Measurements from ENCODE around the gene SAMD4A. TPM values are rescaled to one million over a fixed set of nuclear protein-coding genes. Genes with fewer than 3 reads are reported as not detected.
A peak's percentile ranks its signal among the peaks of the same experiment; 100 is the strongest.

The SAMD4A gene
- total RNA-seq, 1 donor from 2014 or later, result 49.8 TPM

DNA sequence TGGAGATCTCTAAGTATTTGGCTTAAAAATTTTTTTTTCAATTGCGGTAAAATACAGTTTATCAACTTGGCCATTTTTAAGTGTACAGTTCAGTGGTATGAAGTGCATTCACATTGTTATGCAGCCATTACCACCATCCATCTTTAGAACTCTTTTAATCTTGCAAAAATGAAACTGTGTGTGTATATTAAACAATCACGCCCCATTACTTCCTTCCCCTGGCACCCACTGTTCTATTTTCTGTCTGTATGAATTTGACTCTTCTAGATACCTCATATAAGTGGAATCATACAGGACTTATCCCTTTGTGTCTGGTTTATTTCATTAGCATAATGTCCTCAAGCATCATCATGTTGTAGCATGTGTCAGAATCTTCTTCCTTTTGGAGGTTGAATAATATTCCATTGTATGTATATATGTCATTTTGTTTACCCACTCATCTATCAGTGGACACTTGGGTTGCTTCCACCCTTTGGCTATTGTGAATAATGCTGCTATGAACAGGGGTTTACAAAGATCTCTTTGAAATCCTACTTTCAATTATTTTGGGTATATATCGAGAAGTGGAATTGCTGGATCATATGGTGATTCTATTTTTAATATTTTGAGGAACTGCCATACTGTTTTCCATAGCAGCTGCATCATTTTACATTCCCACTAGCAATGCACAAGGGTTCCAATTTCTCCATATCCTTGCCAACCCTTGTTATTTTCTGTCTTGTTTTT, 62.9 kb downstream of the SAMD4A start:
- DNase-seq (ENCODE audit: low spot score), result no peak

DNA sequence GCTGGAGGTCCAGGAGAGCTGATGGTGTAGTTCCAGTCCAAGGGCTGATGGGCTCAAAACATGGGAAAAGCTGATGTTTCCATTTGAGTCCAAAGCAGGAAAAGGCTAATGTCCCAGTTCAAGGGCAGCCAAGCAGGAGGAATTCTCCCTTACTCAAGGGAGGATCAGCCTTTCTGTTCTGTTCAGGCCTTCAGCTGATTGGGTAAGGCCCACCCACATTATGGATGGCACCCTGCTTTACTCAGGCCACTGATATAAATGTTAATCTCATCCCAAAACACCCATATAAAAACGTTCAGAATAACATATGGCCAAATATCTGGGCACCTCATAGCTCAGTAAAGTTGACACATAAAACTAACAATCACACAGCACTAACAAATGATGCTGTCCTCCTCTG, 64.1 kb downstream of the SAMD4A start:
- DNase-seq (ENCODE audit: low spot score), result no peak

DNA sequence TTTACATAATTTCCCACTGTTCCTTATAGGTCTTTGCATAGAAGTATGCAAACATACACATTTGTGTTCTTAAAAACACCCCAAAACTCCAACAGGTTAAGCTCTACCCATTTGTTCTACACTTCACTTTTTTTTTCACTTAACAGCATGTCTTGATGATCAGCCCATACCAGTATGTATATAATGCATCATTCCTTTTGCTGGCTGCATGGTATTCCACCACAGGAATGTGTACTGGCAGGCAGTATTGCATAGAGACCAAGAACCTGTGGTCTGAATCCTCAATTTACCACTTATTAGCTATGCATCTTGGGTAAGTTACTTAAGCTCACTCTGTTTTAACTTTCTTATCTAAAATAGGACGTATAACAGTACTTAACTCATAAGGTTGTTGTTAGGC, 65.5 kb downstream of the SAMD4A start:
- no peak for DNase-seq (ENCODE audit: low spot score)

DNA sequence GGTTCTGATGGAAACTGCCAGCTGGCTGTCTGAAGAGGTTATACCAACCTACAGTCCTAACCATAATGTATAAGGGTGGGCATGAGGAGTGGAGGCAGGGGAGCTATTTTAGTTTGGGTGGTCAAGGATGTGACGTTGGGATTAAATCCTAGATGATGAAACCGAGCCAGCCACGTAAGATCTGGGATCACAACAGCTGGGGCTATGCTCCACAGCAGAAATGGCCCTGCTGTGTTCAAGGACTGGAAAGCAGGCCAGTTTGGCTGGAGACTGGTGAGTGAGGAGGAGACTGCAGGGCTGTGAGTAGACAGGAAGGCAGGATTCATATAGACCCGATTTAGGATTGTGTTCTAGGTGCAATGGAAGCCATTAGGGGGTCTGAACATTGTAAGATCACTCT, 66.1 kb downstream of the SAMD4A start:
- DNase-seq (ENCODE audit: low spot score), result no peak

DNA sequence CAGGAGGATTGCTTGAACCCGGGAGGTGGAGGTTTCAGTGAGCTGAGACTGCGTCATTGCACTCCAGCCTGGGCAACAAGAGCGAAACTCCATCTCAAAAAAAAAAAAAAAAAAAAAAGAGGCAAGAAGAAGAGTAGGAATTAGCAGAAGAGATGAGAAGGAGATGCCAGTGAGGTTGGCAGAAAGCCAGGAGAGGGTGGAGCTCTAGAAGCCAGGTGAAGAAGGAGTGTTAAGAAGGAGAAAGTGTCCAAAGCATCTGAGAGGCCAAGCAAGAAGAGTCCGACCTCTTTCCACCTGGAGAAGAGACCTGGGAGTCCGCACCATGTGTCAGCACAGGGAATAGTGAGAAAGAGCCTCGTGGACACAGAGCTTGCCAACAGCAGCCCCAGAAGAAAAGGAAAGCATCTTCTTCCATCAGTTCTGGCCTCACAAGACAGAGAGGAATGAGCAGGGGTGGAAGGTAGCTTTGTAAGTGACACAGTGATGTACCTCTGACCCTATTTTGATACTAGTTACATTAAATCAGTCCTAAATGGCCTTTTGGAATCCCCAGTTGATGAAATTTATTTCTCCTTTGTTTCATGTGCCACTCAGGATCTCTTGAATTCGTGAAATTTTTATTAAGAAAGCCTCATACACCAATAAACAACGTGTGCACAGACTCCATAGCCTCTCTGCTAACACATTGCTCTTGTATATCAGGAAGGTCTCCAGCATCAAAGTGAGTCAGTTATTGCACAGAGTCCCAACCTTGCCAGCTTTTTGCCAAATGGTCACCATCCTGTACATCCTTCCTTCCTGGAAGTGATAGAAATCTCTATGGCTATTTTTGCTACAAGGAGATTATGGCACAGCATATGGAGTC, 70.6 kb downstream of the SAMD4A start:
- DNase-seq (ENCODE audit: low spot score), result no peak

DNA sequence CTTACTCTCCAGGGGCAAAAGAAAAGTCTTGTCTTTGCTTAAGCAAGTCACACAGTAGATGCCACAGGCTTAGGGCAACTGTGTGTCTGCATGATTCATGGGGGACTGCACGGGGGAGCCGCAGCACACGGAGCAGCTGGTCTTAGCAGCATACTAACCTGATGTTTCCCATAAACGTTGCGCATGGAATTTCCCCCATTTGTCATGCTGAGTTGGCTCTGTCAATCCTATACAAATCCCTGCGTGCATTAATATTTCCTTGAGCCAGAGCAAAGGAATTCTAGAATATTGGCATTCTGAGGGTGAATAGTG, 71.2 kb downstream of the SAMD4A start:
- no peak for DNase-seq (ENCODE audit: low spot score)

DNA sequence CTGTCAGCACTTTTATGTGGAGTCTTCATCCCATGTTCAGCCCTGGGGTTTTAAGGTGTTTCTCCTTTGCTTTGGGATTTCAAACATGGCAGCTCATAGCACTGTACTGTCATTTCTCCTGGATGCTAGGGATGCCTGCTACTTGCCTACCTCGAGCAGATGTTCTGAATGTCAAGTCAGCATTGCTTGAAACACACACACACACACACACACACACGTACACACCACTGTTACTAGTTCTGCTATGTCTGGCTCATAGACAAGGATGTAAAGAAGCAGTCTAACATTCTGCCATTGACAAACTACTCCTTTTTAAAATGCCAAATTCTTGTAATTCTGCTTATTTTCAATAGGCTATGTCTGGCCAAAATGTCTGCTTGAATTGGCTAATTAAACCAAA, 72.7 kb downstream of the SAMD4A start:
- DNase-seq (ENCODE audit: low spot score), result no peak

DNA sequence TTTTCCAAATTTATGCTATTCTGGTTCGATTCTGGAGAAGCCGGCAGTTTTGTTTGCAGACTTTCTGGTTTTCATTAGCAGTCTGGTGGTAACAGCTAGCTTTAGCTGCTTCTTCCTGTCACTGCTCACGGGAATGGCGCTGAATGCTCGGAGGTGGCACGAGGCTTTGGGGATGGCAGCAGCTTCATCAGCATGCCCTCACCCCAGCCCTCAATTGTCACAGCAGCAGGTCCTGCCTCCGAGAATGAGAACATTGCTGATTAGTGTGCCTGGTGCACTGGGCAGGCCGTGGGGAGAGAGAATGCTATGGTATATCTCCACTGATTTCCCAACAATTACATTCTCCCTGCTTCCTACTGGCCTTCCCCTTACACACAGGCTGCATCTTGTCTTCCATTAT, 73.6 kb downstream of the SAMD4A start:
- no peak for DNase-seq (ENCODE audit: low spot score)

DNA sequence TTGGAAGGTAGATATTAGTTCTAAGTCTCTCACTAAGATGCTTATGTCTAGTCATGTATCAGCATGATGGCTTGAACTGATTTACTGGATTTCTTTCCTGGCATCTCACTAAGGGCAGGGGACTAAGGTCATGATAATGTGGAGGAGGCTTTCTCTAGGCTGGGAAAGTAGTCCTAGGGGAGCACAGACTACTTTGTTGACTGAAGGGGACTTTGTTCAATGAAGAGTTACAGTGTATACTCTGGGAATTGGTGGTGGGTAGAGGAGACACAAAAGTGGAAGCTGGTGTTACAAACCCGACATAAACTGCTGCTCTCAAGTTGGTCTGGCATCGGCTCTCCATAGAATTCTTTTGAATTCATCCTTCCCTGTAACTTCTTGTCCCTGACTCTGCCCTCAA, 75.2 kb downstream of the SAMD4A start:
- no peak for DNase-seq (ENCODE audit: low spot score)

DNA sequence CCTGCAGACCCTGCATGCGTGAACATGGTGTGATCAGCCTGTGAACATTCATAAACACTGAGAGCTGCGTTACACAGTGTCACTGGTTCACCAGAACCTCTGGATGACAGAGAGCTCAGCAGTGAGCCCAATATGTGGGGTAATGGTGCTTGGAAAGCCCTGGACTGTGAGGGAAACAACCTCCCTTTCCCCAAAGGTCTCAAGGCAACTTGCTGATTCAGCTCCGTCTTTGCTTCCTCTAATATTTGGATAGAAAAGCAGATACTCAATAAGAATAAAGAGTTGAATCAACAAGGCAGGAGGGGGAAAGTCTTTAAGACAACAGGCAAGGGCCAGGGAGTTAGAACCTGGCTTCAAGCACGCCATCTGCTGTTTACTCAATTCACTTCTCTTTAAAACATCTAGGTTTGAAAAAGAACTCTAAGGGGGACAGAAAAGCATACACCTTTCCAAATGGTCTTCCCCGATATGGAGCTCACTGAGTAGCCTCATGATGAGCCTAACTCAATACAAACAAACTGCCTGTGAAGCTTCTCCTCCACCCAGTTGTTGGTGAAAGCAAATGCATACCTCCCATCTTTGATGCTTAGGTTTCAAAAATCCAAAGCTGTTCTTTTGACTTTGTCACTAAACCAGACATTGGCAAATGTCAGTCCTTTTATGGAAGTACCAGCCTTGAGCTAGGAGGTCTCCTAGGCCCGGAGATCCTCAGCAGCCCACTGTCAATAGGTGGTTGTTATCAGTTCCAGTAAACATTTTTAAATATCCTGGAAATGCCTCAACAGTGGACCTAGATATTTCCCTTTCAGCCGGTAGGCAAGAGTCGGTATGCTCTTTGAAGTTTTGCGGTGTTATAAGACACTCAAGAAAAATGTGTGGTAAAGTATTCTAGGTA, 76.1 kb downstream of the SAMD4A start:
- DNase-seq (ENCODE audit: low spot score), result no peak

DNA sequence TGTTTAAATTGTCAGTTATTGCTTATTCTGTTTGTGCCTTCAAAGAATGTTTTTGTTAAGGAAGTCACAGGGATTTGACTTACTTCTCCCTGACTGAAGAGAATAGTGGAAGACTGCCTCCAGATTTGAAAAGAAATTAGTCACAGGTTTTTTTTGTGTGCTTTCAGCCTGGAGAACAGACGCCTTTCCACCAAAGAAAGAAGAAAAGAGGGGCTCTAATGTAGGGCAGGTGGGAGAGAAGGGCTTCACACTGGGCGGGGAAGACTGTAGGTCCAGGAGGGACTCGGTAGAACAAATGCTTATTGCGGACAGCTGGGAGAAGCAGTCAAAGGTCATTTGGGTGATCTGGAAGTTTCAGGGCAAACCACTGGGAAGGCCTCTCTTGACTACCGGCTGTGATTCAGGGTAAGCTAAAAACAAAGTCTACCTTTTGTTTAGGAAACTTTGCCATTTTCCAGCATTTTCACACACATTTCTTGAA, 76.8 kb downstream of the SAMD4A start:
- no peak for DNase-seq (ENCODE audit: low spot score)

DNA sequence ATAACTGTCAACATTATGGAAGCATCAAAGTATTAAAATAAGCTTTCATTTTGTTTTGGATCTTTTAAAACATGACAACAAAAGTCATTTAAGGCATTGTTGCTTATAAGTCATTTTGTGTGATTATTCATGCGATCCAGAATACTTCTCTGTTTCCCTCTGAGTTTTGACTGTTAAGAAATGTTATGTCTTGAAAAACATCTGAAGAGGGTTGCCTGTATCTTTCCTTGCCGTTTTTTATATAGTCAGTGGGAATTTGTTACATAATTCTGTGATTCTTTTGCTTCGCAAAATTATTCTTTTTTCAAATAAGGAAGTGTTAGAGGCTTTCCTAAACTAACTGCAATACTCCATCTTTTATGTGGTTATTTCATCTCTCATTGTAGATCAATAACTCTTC, 78.7 kb downstream of the SAMD4A start:
- DNase-seq (ENCODE audit: low spot score), result no peak

DNA sequence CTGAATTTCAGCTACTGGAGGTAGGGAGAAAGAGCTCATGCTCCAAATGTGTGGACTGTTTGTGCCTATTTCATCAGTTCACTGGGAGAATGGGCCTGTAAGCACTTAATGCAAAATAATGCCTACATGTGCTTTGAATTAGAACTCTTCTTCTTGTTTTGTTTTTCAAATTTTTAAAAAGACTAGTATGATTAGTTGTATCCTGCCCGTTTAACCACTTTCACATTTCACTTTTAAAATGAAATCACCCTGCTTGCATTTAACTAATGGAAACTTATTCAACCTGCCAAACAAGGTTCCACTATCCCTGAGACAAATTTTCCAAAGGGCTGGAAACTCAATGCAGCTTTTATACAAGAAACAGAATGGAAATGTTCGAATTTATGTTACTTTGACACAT, 79.7 kb downstream of the SAMD4A start:
- no peak for DNase-seq (ENCODE audit: low spot score)

DNA sequence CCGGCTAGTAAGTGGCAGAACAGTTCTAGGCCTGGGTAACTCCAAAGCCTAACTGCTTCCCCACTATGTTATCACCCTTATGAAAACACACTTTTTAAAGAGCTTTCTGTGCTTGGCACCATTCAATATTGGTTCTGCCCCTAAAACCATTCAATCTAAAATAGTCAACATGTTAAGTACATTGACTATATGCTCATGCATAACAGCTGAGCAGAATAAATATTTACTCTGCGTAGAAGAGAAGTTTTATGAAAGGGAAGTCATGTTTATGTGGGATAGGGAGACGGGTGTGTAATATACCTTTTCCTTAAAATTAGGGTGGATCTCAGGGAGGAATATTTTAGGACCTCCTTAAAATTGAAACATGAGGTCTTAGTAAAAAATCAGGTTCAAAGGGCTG, 80.5 kb downstream of the SAMD4A start:
- no peak for DNase-seq (ENCODE audit: low spot score)

DNA sequence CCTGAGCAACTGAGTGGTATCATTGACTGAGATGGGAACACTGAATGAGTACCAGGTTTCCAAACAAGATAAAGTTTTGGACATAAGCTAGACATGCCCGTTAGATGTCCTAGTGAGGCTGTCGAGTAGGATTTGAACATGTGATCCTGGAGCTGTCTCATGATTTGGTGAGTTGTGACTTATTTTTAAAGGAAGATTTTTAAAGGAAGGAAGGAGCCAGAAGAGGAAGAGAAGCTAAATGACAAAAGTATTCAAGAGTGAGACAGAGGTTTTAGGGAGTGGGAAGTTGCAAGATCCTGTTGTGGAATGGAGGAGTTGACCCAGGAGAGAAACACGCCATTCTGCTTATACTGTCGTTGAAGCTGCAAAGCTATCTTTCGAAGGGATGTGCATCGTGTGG, 82.1 kb downstream of the SAMD4A start:
- no peak for DNase-seq (ENCODE audit: low spot score)

DNA sequence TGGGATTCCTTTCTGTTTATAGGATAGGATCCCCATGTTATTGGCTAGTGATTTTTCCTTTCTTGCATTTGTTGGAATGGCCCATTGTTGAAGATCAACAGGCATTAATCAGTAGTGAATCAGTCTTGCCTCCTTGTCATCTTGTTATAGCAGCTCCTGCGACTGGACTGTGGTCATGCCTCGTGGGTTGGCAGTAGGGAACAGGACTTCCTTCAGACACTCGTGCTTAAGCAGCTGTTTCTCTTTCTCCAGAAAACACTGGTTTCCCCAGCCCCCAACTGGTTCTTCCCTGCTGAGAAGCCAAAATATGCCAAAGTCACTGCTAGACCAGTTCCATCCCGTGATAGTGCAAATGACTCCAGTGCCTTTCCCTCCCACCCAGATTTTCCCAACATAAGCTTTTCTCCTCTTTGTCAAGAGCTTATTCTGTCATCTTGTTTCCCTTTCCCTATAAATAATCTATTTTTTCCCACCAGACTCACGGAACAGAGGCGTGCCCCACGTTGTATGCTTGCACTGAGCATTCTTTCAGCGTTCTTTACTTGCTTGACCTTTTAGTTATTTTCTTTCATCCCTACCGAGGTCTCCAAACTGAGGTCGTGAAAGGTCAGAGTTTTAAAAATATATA, 83.5 kb downstream of the SAMD4A start:
- DNase-seq (ENCODE audit: low spot score), result peak; percentile 66

DNA sequence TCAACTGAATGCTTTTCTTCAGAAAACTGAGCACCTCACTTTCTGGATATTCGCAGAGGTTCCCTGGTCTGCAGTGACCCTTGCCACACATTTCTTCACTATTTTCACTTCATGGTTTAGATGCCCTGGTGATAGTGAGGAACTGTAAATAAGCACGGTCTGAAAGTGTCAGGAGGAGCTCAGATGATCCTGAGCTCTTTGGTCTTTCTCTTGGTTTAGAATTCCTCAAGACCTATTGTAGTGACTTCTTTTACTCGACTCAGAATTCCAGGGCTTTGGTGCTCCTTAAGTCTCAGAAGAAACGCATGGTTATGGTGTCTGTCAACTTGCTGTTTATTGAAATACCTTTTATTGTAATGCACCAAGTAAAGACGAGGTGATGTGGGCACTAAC, 84.0 kb downstream of the SAMD4A start:
- DNase-seq (ENCODE audit: low spot score), result no peak

DNA sequence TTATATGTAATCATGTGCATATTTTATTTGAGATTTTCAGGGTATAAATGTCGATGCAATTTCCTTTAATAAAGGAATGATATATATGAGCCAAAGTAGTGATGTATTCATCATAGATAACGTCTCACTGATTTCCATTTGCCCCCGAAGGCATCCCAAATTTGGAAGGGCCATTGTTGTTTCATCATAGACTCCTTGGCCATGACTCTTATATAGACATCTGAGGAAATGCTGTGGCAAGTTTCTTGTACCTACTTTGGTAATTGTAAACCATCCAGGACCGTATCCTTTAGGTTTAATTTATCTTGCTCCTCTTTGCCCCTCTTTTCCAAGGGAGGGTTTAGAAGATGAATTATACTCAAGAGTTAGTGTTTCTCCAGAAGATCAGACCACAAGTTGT, 84.7 kb downstream of the SAMD4A start:
- no peak for DNase-seq (ENCODE audit: low spot score)

DNA sequence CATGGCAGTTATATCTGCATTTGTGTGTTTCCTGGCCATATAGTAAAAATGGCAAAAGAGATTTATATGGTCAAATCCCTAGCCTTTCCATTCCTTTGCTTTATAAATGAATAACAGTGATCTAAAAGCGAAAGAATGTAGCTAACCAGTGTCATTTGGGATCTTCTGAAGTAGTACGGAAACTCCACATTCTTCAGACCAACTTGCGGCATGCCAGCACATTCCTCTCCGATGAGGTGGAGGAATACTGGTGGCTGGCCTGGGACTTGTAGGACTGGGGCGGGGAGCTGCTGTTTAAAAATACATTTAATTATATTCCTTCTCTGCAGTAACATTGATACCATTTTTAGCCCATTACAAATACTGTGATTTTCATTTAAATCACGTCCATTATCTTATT, 85.3 kb downstream of the SAMD4A start:
- DNase-seq (ENCODE audit: low spot score), result peak; percentile 89

DNA sequence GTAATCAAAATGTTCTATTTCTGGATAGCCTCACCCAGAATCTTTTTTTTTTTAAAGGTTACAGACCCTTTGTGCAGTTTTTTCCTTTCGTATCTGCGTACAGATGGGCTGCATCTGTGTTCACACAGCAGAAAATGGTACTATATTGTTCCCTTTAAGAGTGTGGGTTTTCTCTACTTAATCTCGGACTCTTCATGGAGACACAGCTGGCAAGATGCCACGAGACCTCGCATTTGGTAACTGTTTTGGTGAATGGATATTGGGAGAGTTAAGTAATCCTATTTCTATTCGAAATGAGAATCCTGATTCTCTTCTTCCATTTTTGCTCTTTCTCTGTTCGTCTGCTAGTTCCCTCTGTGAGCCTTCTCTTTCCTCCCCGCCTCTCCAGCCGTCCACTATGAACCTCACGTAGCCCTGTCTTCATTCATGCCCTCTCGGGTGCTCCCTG, 85.7 kb downstream of the SAMD4A start:
- no peak for DNase-seq (ENCODE audit: low spot score)

DNA sequence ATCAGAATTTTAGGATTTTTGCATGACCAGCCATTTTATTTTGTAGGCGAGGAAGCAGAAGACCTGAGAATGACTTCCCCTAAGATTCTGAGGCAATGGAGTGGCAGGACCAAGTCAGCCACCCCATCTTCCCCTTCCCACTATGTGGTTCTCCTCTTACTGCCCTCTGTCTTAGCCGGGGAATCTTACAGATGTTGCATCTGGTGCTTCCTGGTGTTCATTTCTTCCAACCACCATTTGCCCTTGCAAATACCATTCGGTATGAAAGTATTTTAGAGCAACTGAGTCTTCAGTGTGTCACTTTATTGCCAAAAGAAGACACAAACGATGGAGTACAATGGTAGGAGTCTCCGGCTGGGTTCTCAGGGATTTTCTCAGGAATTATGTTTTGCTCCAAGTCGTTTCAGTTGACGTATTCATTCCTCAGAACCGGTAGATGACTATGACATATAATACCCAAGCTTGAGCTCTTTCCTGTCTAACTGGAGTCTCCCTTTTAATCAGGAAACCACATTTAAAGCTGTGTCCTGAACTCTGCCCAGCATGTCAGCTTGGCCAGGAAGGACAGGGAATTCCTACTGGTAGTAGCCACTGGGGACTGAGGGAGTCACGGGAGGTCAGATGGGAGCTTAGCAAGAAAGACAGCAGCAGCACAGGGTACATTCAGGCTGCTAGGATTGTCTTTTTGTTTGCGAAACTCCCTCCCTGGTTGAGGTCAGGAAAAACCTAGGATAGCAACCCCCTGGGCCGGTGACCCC, 87.0 kb downstream of the SAMD4A start:
- no peak for DNase-seq (ENCODE audit: low spot score)

All from mucosa of gallbladder (tissue), 1 donor.